ENCODE measurements around the gene ALDH3B2. TPM values are rescaled to one million over a fixed set of nuclear protein-coding genes. Genes with fewer than 3 reads are reported as not detected.

Gene ALDH3B2
- total RNA-seq, 2 experiments from 2014 or later = not detected

DNA sequence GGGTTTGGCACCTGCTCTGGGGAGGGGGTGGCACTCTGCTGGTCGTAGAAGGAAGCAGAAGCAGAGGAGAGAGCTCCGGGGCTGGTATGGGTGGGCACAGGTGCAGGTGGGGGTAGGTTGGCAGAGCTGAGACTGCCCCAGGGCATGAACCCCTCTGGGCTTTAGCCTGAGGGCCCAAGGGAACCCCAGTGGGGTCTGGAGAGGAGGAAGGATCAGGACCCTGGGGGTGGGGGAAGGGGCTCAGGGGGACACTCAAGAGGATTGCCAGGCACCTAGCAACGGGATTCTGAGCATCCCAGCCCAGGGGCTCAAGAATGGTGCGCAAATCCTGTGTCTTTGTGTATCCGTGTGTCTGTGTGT is 6.3 kb downstream of the ALDH3B2 start:
- H3K27me3 Mint-ChIP-seq = no peaks in the 10 kb centered on the region
- H3K4me1 ChIP-seq (ENCODE audit: insufficient read depth, low read length) = no peaks in the 10 kb centered on the region
- CTCF ChIA-PET = no interaction called here
- no peak for DNase-seq
- H3K36me3 Mint-ChIP-seq (ENCODE audit: low read depth) = no peaks in the 10 kb centered on the region
- intact Hi-C loops (cut with DNase I, micrococcal nuclease) = loop anchor here in 1 of 2 experiments (10.0 kb wide), 1 partner anchor 153 kb away; no protein-coding TSS in a partner anchor
- H3K27ac Mint-ChIP-seq = no peak overlapping the region
- no peak for TF ChIP-seq CTCF (IDR thresholded peaks at IDR 0.05)
- H3K9me3 Mint-ChIP-seq = no peaks in the 10 kb centered on the region
- no peak overlapping the region for H3K4me3 Mint-ChIP-seq
- H3K9me3 ChIP-seq (ENCODE audit: control insufficient read depth in 1 of 2, insufficient read depth in 1 of 2, low read length in 2 of 2) = peaks cover 0 to 5% of the 10 kb centered on the region in 2 experiments
- POLR2A ChIA-PET = no interaction called here
- H3K27ac ChIP-seq (ENCODE audit: low read depth in 1 of 2, low read length in 2 of 2) = no peak overlapping the region
- no peaks in the 10 kb centered on the region for H3K36me3 ChIP-seq (ENCODE audit: insufficient read depth, low read length)
- ATAC-seq (ENCODE audit: poor library complexity) = no peak
- H3K27me3 ChIP-seq (ENCODE audit: control insufficient read depth in 1 of 2, insufficient read depth in 2 of 2, low read length in 2 of 2) = no peaks in the 10 kb centered on the region
- H3K4me1 Mint-ChIP-seq (ENCODE audit: low read depth) = no peaks in the 10 kb centered on the region
- H3K4me3 ChIP-seq (ENCODE audit: low read length) = no peak overlapping the region

- Histone ChIP-seq H3K4me1 (ENCODE audit: insufficient read depth, low read length) (no peaks in the 10 kb centered on the region), H3K9me3 (ENCODE audit: control insufficient read depth in 1 of 2, insufficient read depth in 1 of 2, low read length in 2 of 2) (peaks cover 0 to 5% of the 10 kb centered on the region in 2 experiments), H3K27me3 (ENCODE audit: control insufficient read depth in 1 of 2, insufficient read depth in 2 of 2, low read length in 2 of 2) (no peaks in the 10 kb centered on the region), H3K27ac (ENCODE audit: low read depth in 1 of 2, low read length in 2 of 2) (no peak overlapping the region), H3K36me3 (ENCODE audit: insufficient read depth, low read length) (no peaks in the 10 kb centered on the region), H3K4me3 (ENCODE audit: low read length) (no peak overlapping the region)
- Mint-ChIP-seq H3K36me3 (ENCODE audit: low read depth) (no peaks in the 10 kb centered on the region), H3K27ac (no peak overlapping the region), H3K9me3 (no peaks in the 10 kb centered on the region), H3K4me3 (no peak overlapping the region), H3K27me3 (no peaks in the 10 kb centered on the region), H3K4me1 (ENCODE audit: low read depth) (no peaks in the 10 kb centered on the region)
- ATAC-seq (ENCODE audit: poor library complexity) (no peak), DNase-seq (peak in 1 of 14 experiments; percentile 12)
- intact Hi-C loops (cut with DNase I, micrococcal nuclease) = loop anchor here in 1 of 2 experiments (10.0 kb wide), 1 partner anchor 153 kb away; no protein-coding TSS in a partner anchor
- ChIA-PET CTCF (no interaction called here), POLR2A (no interaction called here)
- TF ChIP-seq CTCF (IDR thresholded peaks at IDR 0.05) = no peak
These were observed 6.8 kb downstream of the ALDH3B2 start for GRCh38 chr11:67667490-67668191.

GRCh38 chr11:67666676-67667489 is 7.5 kb downstream of the ALDH3B2 start:
- Mint-ChIP-seq H3K36me3 (ENCODE audit: low read depth) (no peaks in the 10 kb centered on the region), H3K27me3 (no peaks in the 10 kb centered on the region), H3K27ac (no peak overlapping the region), H3K4me3 (no peak overlapping the region), H3K4me1 (ENCODE audit: low read depth) (no peaks in the 10 kb centered on the region), H3K9me3 (no peaks in the 10 kb centered on the region)
- TF ChIP-seq CTCF (IDR thresholded peaks at IDR 0.05) = no peak
- CTCF ChIA-PET = interaction anchor here (0.6 kb wide), 1 partner anchor 15 kb away, joined by 3 read pairs; no protein-coding TSS in a partner anchor
- ATAC-seq (ENCODE audit: poor library complexity) (no peak), DNase-seq (no peak)
- H3K27ac ChIP-seq (ENCODE audit: low read depth in 1 of 2, low read length in 2 of 2) = no peak overlapping the region
- POLR2A ChIA-PET = no interaction called here
- intact Hi-C loops (cut with DNase I, micrococcal nuclease) = loop anchor here in 1 of 2 experiments (10.0 kb wide), 1 partner anchor 152 kb away; no protein-coding TSS in a partner anchor
- H3K4me3 ChIP-seq (ENCODE audit: low read length) = no peak overlapping the region
- H3K36me3 ChIP-seq (ENCODE audit: insufficient read depth, low read length) = no peaks in the 10 kb centered on the region
- H3K4me1 ChIP-seq (ENCODE audit: insufficient read depth, low read length) = no peaks in the 10 kb centered on the region
- peaks cover 0 to 5% of the 10 kb centered on the region in 2 experiments for H3K9me3 ChIP-seq (ENCODE audit: control insufficient read depth in 1 of 2, insufficient read depth in 1 of 2, low read length in 2 of 2)
- H3K27me3 ChIP-seq (ENCODE audit: control insufficient read depth in 1 of 2, insufficient read depth in 2 of 2, low read length in 2 of 2) = no peaks in the 10 kb centered on the region
